Kidney glomerular epithelial cell (primary cell): Measurements from ENCODE around the gene FAM193B.

Experiments
- DNase-seq: peaks from one replicate; lab custom pipeline; 2025; lab: John Stamatoyannopoulos, UW

FAM193B gene

GRCh38 chr5:177554474-177555111 lies at the start of gene FAM193B:
Gene FAM193B, minus strand, starts transcription at chr5:177554563. Its CDS starts 105 bp downstream, at chr5:177554458.
- DNase-seq, result peak; percentile 70

- no peak for DNase-seq
These were observed 49.8 kb upstream of the FAM193B start for GRCh38 chr5:177604116-177604521.

- DNase-seq, result no peak
These were observed 49.3 kb upstream of the FAM193B start for GRCh38 chr5:177603631-177604030.

GRCh38 chr5:177602458-177602830 lies 48.1 kb upstream of the FAM193B start:
- no peak for DNase-seq

- no peak for DNase-seq
These were observed 47.5 kb upstream of the FAM193B start for GRCh38 chr5:177601577-177602457.

- no peak for DNase-seq
These were observed 46.8 kb upstream of the FAM193B start for GRCh38 chr5:177601126-177601525.

- peak; percentile 12 for DNase-seq
These were observed 46.2 kb upstream of the FAM193B start for GRCh38 chr5:177600508-177601018.

GRCh38 chr5:177599731-177600507 lies 45.6 kb upstream of the FAM193B start, which contains the start of gene B4GALT7:
Gene B4GALT7, plus strand, starts transcription at chr5:177600132. Its CDS starts 79 bp downstream, at chr5:177600211.
- peak; percentile 46 for DNase-seq

GRCh38 chr5:177598477-177598876 lies 44.1 kb upstream of the FAM193B start:
- DNase-seq, result no peak

- DNase-seq, result no peak
These were observed 42.4 kb upstream of the FAM193B start for GRCh38 chr5:177596775-177597238.

GRCh38 chr5:177595991-177596774 lies 41.8 kb upstream of the FAM193B start:
- no peak for DNase-seq

GRCh38 chr5:177595026-177595585 lies 40.7 kb upstream of the FAM193B start:
- no peak for DNase-seq

GRCh38 chr5:177594071-177594470 lies 39.7 kb upstream of the FAM193B start:
- DNase-seq, result no peak

GRCh38 chr5:177593511-177593910 lies 39.1 kb upstream of the FAM193B start:
- no peak for DNase-seq

- DNase-seq, result no peak
These were observed 38.5 kb upstream of the FAM193B start for GRCh38 chr5:177592905-177593304.

GRCh38 chr5:177592010-177592834 lies 37.9 kb upstream of the FAM193B start, which contains the start of gene TMED9:
Gene TMED9, plus strand, starts transcription at chr5:177592203. Its CDS starts 12 bp downstream, at chr5:177592215.
- peak; percentile 81 for DNase-seq

- no peak for DNase-seq
These were observed 37.3 kb upstream of the FAM193B start for GRCh38 chr5:177591690-177592009.

GRCh38 chr5:177590406-177590805 lies 36.0 kb upstream of the FAM193B start:
- no peak for DNase-seq

GRCh38 chr5:177588413-177588909 lies 34.1 kb upstream of the FAM193B start:
- DNase-seq, result no peak

GRCh38 chr5:177578316-177578715 lies 24.0 kb upstream of the FAM193B start:
- DNase-seq, result no peak
